ENCODE measurements around the gene EIF3J. TPM values are rescaled to one million over a fixed set of nuclear protein-coding genes. Genes with fewer than 3 reads are reported as not detected.

EIF3J gene
- total and polyA plus RNA-seq, 2 experiments from 2014 or later: 25.2 to 35.9 TPM

DNA sequence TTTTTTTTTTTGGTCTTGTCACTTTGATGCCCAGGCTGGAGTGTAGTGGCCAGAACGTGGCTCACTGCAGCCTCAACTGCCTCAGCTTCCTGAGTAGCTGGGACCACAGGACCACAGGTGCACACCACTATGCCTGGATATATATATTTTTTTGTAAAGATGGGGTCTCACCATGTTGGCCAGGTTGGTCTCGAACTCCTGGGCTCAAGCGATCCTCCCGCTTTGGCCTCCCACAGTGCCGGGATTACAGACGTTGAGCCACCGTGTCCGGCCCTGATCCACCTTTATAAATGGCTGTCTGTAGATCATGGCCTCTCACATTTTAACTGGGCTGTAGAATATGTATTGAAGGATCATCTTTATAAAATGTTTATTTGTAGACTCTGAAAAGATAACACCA, 1.9 kb upstream of the EIF3J start:
- no peaks in the 10 kb centered on the region; the same call in 1 of the 2 replicates for H3K36me3 ChIP-seq (ENCODE audit: low read depth)
- H4K20me1 ChIP-seq (ENCODE audit: insufficient read depth): no peaks in the 10 kb centered on the region
- no peaks in the 10 kb centered on the region for H3K9me3 ChIP-seq (ENCODE audit: low read depth)
- H3F3A ChIP-seq (ENCODE audit: insufficient read depth): peaks cover 21% of the 10 kb centered on the region
- H3K79me2 ChIP-seq (ENCODE audit: insufficient read depth): peaks cover 46% of the 10 kb centered on the region
- H3K9me2 ChIP-seq (ENCODE audit: insufficient read depth): no peaks in the 10 kb centered on the region
- in situ Hi-C loops (cut with MboI): no loop called here
- H3K4me2 ChIP-seq (ENCODE audit: unreplicated experiment): peak overlapping the region; percentile 99
- H2AFZ ChIP-seq: no peak overlapping the region
- DNase-seq: no peak
- TF ChIP-seq EZH2 (IDR thresholded peaks at IDR 0.05; ENCODE audit: insufficient read depth, poor library complexity, severe bottlenecking) (no peak), EZH2phosphoT487 (IDR thresholded peaks at IDR 0.05; ENCODE audit: insufficient read depth, low read depth) (no peak)
- no peak overlapping the region for H3K9ac ChIP-seq
- 97 to 98% methylated on average over 8 of the region's 8 CpGs for WGBS, 2 experiments (ENCODE audit: low coverage in 1 of 2, low lambda C conversion rate in 2 of 2, missing lambda C conversion rate in 2 of 2)
- peaks cover 20% of the 10 kb centered on the region for H3K4me1 ChIP-seq (ENCODE audit: insufficient read depth)
- H3K4me3 ChIP-seq: peak overlapping the region; percentile 93; the same call in 1 of the 2 replicates
- H3K27ac ChIP-seq: no peak overlapping the region
- H3K27me3 ChIP-seq (replicated peaks; ENCODE audit: insufficient read depth): no peaks in the 10 kb centered on the region

DNA sequence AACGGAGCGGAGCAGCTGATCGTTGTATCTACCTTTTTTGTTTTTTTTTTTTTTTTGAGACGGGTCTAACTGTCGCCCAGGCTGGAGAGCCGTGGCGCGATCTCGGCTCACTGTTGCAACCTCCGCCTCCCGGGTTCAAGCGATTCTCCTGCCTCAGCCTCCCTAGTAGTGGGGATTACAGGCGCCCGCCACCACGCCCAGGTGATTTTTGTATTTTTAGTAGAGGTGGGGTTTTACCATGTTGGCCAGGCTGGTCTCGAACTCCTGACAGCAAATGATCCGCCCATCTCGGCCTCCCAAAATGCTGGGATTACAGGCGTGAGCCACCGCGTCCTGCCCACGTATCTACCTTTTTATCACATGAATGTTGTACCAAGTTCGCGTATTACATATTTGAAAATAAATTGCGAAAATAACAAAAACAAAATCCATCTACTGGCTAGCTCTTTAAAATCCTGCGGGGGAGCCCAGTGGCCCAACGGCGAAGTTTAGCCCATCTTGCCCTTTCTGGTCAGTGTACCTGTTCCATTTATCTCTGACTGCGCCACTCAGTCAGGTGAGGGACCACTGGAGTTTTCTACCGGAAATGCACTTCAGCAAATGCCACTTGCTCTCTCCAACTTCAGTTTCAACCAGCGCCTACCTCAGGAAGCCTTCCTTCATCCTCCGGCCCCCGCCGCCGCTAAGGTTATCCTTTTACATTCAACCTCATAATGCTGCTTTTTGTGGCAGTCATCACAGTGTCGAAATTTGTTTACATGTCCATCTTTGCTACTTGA, 1.2 kb upstream of the EIF3J start:
- WGBS, 2 experiments (ENCODE audit: low coverage in 1 of 2, low lambda C conversion rate in 2 of 2, missing lambda C conversion rate in 2 of 2): 60 to 64% methylated on average over 32 to 36 of the region's 36 CpGs
- Histone ChIP-seq H4K20me1 (ENCODE audit: insufficient read depth) (no peaks in the 10 kb centered on the region), H3K27me3 (replicated peaks; ENCODE audit: insufficient read depth) (no peaks in the 10 kb centered on the region), H3F3A (ENCODE audit: insufficient read depth) (peaks cover 21% of the 10 kb centered on the region), H3K4me1 (ENCODE audit: insufficient read depth) (peaks cover 22% of the 10 kb centered on the region), H3K36me3 (ENCODE audit: low read depth) (no peaks in the 10 kb centered on the region; the same call in none of the 2 replicates), H3K27ac (peak overlapping the region; percentile 91), H3K9me3 (ENCODE audit: low read depth) (no peaks in the 10 kb centered on the region), H3K4me2 (ENCODE audit: unreplicated experiment) (peak overlapping the region; percentile 99), H3K9ac (peak overlapping the region; percentile 89), H2AFZ (peak overlapping the region; percentile 88), H3K9me2 (ENCODE audit: insufficient read depth) (no peaks in the 10 kb centered on the region), H3K79me2 (ENCODE audit: insufficient read depth) (peaks cover 52% of the 10 kb centered on the region), H3K4me3 (peak overlapping the region; percentile 93)
- DNase-seq: no peak
- TF ChIP-seq EZH2 (IDR thresholded peaks at IDR 0.05; ENCODE audit: insufficient read depth, poor library complexity, severe bottlenecking) (no peak), EZH2phosphoT487 (IDR thresholded peaks at IDR 0.05; ENCODE audit: insufficient read depth, low read depth) (no peak)
- in situ Hi-C loops (cut with MboI): no loop called here

DNA sequence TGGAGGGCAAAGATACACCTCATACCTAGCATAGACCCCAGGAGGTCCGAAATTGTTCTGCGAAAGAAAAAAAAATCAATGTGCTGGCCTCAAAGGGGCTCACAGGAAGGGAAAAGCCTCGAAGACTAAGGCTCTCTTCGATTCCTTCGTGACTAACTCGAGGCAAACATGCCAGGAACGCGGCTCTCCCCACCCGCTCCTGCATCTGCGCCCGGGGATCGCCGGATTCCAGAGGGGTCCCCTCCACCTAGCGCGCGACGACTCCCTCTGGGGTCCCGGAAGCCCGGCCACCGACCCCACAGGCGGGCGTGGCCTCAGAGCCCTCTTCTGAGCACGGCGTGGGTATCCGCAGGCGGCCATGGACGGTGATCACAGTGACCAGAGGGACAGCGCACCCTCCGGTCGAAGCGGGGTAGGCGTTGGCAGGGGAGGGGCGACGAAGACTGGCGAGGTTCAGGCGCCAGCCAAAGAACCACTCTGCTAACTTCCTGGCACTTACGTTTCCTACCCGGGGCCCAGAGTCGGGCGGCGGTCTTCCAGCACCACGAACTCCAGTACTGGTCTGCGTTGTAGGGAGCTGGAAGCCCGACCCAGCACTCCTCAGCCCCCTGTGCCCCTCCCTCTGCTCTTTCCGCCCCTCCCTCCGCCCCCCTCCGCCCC, 515 bp upstream of the EIF3J start:
- peak; percentile 94 for DNase-seq
- peak overlapping the region; percentile 88 for H2AFZ ChIP-seq
- peak overlapping the region; percentile 91 for H3K27ac ChIP-seq
- no peaks in the 10 kb centered on the region for H3K27me3 ChIP-seq (replicated peaks; ENCODE audit: insufficient read depth)
- peaks cover 27% of the 10 kb centered on the region for H3F3A ChIP-seq (ENCODE audit: insufficient read depth)
- in situ Hi-C loops (cut with MboI): no loop called here
- 0 to 3% methylated on average over 35 to 45 of the region's 47 CpGs for WGBS, 2 experiments (ENCODE audit: low coverage in 1 of 2, low lambda C conversion rate in 2 of 2, missing lambda C conversion rate in 2 of 2)
- TF ChIP-seq EZH2 (IDR thresholded peaks at IDR 0.05; ENCODE audit: insufficient read depth, poor library complexity, severe bottlenecking): no peak
- TF ChIP-seq EZH2phosphoT487 (IDR thresholded peaks at IDR 0.05; ENCODE audit: insufficient read depth, low read depth): no peak
- no peaks in the 10 kb centered on the region for H4K20me1 ChIP-seq (ENCODE audit: insufficient read depth)
- peak overlapping the region; percentile 89 for H3K9ac ChIP-seq
- H3K79me2 ChIP-seq (ENCODE audit: insufficient read depth): peaks cover 59% of the 10 kb centered on the region
- peak overlapping the region; percentile 99 for H3K4me2 ChIP-seq (ENCODE audit: unreplicated experiment)
- H3K9me2 ChIP-seq (ENCODE audit: insufficient read depth): no peaks in the 10 kb centered on the region
- H3K9me3 ChIP-seq (ENCODE audit: low read depth): no peaks in the 10 kb centered on the region
- H3K4me3 ChIP-seq: peak overlapping the region; percentile 93
- H3K36me3 ChIP-seq (ENCODE audit: low read depth): no peaks in the 10 kb centered on the region; the same call in none of the 2 replicates
- peaks cover 29% of the 10 kb centered on the region for H3K4me1 ChIP-seq (ENCODE audit: insufficient read depth)

DNA sequence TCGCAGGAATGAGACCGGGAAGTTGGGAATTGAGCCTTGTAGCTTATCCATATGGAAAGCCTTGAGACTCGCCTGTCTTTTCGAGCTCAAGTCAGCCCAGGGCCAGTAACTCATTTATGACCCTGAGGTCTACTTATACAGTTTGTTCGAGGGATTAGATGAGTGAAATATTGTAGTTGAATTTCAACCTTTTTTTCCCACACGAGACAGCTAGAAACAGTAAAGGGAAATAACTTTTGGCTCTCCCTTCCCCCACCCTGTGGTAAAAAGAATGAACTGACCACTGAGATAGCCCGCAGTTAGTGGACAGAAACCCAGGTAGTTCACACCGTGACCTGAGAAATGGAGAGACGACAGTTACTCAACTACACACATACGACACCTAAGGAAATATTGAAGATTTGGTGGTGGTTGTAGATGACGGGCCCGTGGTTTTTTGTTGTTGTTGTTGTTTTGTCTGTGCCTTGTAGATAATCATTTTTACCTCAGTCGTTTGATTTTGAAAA, 841 bp downstream of the EIF3J start:
- DNase-seq: no peak
- Histone ChIP-seq H3K4me1 (ENCODE audit: insufficient read depth) (peaks cover 43% of the 10 kb centered on the region), H3K9ac (peak overlapping the region; percentile 95), H2AFZ (peak overlapping the region; percentile 82), H3K9me2 (ENCODE audit: insufficient read depth) (no peaks in the 10 kb centered on the region), H3F3A (ENCODE audit: insufficient read depth) (peaks cover 40% of the 10 kb centered on the region), H3K27me3 (replicated peaks; ENCODE audit: insufficient read depth) (no peaks in the 10 kb centered on the region), H3K4me2 (ENCODE audit: unreplicated experiment) (peak overlapping the region; percentile 90), H3K36me3 (ENCODE audit: low read depth) (no peaks in the 10 kb centered on the region; the same call in none of the 2 replicates), H3K79me2 (ENCODE audit: insufficient read depth) (peaks cover 73% of the 10 kb centered on the region), H3K9me3 (ENCODE audit: low read depth) (no peaks in the 10 kb centered on the region), H4K20me1 (ENCODE audit: insufficient read depth) (no peaks in the 10 kb centered on the region), H3K4me3 (peak overlapping the region; percentile 92), H3K27ac (peak overlapping the region; percentile 95)
- no peak for TF ChIP-seq EZH2phosphoT487 (IDR thresholded peaks at IDR 0.05; ENCODE audit: insufficient read depth, low read depth)
- TF ChIP-seq EZH2 (IDR thresholded peaks at IDR 0.05; ENCODE audit: insufficient read depth, poor library complexity, severe bottlenecking): no peak
- WGBS, 2 experiments (ENCODE audit: low coverage in 1 of 2, low lambda C conversion rate in 2 of 2, missing lambda C conversion rate in 2 of 2): 9 to 12% methylated on average over 13 of the region's 13 CpGs
- in situ Hi-C loops (cut with MboI): no loop called here

All from GM23248 (cell line).